Anterior cingulate cortex (tissue), 58 donors: Measurements from ENCODE around the gene ZNFX1.
A peak's percentile ranks its signal among the peaks of the same experiment; 100 is the strongest.

Experiments used
- DNase-seq, 58 donors: peaks; one replicate each; lab custom pipeline; 2025; lab: John Stamatoyannopoulos, UW

ZNFX1 gene

GRCh38 chr20:49259799-49260198 lies 18.1 kb downstream of the ZNFX1 start:
- no peak for DNase-seq

GRCh38 chr20:49259284-49259683 lies 18.6 kb downstream of the ZNFX1 start:
- DNase-seq, result no peak

- DNase-seq, result peak in 14 of 58 donors; percentile 5 to 44 (median 26)
Observed at GRCh38 chr20:49256261-49256660, 21.6 kb downstream of the ZNFX1 start.

- no peak for DNase-seq
Observed at GRCh38 chr20:49252556-49253350, 25.1 kb downstream of the ZNFX1 start.

- no peak for DNase-seq
Observed at GRCh38 chr20:49248879-49249665, 28.8 kb downstream of the ZNFX1 start.

- DNase-seq, result no peak
Observed at GRCh38 chr20:49248301-49248700, 29.6 kb downstream of the ZNFX1 start.

- DNase-seq, result no peak
Observed at GRCh38 chr20:49247792-49248191, 30.1 kb downstream of the ZNFX1 start.

DNA sequence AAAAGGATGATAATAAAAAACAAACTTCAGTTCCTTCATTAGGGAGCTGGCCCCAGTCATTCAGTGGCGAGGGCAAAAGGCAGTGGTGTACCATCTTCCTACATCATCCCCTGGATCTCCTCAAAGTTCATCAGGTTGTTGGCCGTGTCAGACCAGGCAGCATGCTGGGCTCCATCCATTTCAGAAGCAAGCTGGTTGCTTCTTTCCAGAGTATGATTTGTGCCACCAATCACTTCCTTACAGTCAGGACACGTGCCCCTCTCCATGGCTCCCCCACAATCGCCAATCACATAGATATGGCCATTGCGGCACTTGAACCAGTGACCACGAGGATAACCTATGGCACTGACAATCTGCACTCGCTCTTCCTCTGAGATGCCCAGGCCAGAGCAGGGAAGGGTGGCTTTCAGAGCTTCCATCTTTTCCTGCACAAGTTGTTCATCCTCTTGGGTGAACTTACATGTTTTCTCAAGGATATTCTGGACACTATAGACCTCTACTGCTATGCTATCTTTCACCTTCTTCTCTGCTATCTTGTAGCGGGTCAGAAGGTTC lies 30.6 kb downstream of the ZNFX1 start:
- DNase-seq, result no peak

- peak in 26 of 58 donors; percentile 8 to 67 (median 28) for DNase-seq
Observed at GRCh38 chr20:49245921-49246740, 31.7 kb downstream of the ZNFX1 start.

- no peak for DNase-seq
Observed at GRCh38 chr20:49237531-49237930, 40.3 kb downstream of the ZNFX1 start.

- DNase-seq, result no peak
Observed at GRCh38 chr20:49236301-49236700, 41.6 kb downstream of the ZNFX1 start.

- no peak for DNase-seq
Observed at GRCh38 chr20:49234831-49235230, 43.0 kb downstream of the ZNFX1 start.

DNA sequence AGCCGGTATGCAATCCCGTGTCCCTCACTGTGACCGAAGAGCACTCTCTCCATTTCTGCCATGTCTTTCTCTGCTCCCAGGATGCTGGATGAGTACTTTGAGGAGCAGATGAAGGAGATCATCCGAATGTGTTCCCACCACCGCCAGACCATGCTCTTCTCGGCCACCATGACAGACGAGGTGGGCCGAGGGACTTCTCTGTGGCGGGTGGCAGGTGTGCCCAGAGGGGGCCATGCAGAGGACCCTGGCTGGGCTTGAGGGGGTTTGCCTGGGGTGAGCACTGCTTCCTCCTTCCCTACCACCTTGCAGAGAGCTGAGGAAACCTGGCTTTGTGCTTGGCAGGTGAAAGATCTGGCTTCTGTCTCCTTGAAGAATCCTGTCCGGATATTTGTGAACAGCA lies 44.6 kb downstream of the ZNFX1 start:
- DNase-seq, result no peak

DNA sequence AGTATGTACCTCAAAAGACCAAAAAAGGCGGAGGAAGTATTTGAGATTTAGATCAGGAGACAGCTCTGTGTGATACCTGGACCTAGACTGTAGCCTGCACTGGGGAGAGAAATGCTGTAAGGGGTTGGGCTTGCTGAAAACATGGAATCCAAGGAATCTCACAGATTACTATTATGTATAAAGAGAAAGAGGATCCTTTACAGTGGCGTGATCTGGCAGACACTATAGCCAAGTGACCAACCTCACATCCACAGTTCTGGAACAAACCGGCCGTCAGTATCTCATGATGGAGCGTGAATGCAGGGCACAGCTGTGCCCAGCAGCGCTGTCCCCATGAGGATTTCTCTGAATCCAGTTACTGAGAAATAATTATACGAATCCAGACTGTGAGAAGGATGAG lies 46.4 kb downstream of the ZNFX1 start:
- no peak for DNase-seq

DNA sequence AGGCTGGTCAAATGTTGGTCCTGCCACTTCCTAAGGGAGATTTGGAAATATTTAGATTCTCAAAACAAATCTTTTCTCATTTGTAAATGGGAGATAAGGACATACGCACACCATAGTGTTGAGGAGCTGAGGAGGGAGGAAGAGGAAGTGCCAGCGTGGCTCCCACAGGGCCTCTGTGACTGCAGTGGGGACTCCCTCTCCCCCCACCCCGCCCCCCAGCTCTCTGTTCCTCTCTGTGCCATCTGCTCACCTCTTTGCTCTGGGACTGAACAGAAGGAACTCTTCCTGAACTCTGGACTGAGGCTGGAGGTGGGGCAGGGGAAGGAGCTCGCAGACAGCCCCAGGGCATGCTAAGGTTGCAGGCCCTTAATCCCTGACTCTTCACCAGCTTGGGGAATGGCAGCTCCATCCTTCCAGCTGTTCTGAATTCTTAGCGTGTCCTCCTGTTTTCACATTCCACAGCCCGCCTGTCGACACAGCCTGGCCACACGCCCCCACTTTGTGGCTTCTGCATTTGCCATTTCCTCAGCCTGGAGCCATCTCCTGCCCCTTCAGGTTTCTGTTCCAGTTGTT lies 47.2 kb downstream of the ZNFX1 start:
- peak in 17 of 58 donors; percentile 3 to 32 (median 15) for DNase-seq

GRCh38 chr20:49230021-49230420 lies 47.8 kb downstream of the ZNFX1 start:
- DNase-seq, result no peak

DNA sequence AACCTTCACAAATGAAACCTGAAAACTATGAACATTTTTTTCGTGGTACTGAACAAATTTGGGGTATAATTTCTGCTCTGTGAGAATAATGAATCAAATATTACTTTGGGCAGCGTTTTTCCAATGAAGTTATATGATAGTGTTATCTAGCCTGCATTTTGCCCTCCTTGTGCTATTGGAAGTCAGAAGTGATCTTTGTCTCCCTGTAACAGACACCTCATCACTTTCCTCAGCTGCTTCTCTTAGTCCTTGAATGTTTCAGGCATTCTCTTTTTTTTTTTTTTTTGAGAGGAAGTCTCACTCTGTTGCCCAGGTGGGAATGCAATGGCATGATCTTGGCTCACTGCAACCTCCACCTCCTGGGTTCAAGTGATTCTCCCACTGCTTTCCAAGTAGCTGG lies 48.5 kb downstream of the ZNFX1 start:
- DNase-seq, result no peak

DNA sequence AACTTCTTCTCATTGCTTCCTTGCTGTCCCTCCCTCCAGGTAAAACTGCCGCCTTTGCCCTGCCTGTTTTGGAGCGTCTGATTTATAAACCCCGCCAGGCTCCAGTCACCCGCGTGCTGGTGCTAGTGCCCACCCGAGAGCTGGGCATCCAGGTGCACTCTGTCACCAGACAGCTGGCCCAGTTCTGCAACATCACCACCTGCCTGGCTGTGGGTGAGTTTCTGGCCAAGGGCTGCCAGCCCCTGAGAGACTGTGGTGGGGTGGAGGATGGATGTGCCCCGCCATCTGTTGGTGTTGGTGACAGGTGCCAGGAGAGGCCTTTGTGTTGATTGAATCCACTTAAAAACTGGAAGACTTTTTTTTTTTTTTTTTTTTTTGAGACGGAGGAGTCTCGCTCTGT lies 49.2 kb downstream of the ZNFX1 start:
- no peak for DNase-seq

DNA sequence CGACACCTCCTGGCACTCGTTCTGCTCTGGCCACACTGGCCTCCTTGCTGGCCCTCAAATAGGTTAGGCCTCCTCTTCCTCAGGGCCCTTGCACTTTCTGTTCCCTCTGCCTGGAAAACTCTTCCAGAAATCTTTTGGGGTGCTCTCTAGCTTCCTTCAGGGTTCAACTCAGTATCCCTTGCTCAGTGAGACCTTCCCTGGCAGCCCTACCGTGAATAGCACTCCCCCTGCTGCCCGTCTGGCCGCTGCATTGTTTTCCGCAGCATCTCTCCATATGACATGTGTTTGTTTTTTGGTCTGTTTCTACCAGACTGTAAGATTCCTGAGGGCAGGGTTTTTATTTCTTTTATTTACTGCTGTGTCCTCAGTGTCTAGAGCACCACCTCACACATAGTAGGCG lies 52.0 kb downstream of the ZNFX1 start:
- DNase-seq, result no peak
